Measurements from ENCODE around the gene ANXA2.

The ANXA2 gene

DNA sequence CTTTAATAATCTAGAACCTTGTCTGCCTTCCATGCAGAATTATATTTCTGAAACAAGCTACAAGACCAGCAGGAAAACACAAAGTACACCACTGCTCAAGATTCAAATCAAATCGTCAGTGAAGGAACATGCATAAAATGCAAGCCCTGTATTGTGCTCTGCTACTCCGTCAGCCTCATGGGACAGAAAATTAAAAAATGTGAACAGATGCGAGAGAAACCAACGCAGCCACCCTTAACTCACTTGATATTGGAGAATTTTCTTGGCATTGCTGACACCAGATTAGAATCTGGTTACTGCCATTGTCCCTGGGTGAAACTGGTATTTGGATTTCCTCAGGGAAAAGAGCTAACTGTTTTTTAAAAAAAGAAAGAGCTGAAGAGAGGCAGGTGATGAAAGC lies 23.6 kb downstream of the ANXA2 start:
- Histone ChIP-seq H3K27ac (ENCODE audit: low read length) (no peak overlapping the region), H3K36me3 (ENCODE audit: control insufficient read depth, low read depth, low read length) (no peaks in the 10 kb centered on the region), H3K9me3 (ENCODE audit: control insufficient read depth, low read depth, low read length) (no peaks in the 10 kb centered on the region), H3K4me3 (ENCODE audit: low read length) (no peak overlapping the region), H3K4me1 (ENCODE audit: control insufficient read depth, low read depth, low read length) (peaks cover 8% of the 10 kb centered on the region), H3K27me3 (ENCODE audit: control insufficient read depth, insufficient read depth, low read length) (peaks cover 24% of the 10 kb centered on the region), H3K9ac (ENCODE audit: low read length) (no peak overlapping the region)

DNA sequence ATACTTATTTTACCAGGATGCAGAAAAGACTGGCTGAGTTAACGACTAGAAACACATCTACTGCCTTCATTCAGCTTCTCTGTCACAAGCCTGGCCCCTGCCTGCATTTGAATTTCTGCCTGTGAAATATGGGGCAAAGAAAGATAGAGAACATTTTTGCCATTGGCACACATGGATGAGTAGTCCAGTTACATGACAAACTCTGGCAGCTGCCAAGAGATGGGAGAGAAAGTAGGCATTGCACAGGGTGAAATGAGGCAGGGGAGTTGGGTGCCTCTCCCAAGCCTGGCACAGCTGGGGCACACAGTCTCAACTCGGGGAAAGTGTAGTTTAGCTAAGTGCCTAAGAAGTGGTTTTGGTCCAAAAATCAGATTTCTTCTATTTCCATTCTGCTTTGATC lies 24.0 kb downstream of the ANXA2 start:
- no peaks in the 10 kb centered on the region for H3K36me3 ChIP-seq (ENCODE audit: control insufficient read depth, low read depth, low read length)
- H3K27me3 ChIP-seq (ENCODE audit: control insufficient read depth, insufficient read depth, low read length) = peaks cover 28% of the 10 kb centered on the region
- H3K4me1 ChIP-seq (ENCODE audit: control insufficient read depth, low read depth, low read length) = peaks cover 8% of the 10 kb centered on the region
- no peaks in the 10 kb centered on the region for H3K9me3 ChIP-seq (ENCODE audit: control insufficient read depth, low read depth, low read length)
- no peak overlapping the region for H3K27ac ChIP-seq (ENCODE audit: low read length)
- H3K4me3 ChIP-seq (ENCODE audit: low read length) = no peak overlapping the region
- H3K9ac ChIP-seq (ENCODE audit: low read length) = no peak overlapping the region

DNA sequence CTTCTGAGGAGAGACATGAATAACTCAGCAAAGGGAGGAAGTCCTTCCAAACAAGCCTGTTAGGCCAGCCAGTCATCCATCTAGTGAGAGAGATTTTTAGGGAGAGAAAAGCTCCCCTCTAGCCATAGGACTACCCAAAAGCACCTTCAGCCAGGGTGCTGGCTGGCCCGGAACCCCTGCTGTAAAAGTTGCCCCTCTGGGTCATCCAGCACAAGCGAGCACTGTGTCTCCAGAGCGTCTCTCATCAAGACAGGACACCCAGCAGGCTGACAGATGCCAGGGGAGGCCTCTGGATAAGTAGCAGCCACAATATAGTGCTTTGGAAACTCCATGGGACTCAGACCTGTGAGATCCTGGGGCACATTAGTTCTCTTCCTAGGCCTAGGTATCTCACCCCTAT lies 24.5 kb downstream of the ANXA2 start:
- Histone ChIP-seq H3K27me3 (ENCODE audit: control insufficient read depth, insufficient read depth, low read length) (peaks cover 33% of the 10 kb centered on the region), H3K9ac (ENCODE audit: low read length) (no peak overlapping the region), H3K4me1 (ENCODE audit: control insufficient read depth, low read depth, low read length) (peaks cover 9% of the 10 kb centered on the region), H3K36me3 (ENCODE audit: control insufficient read depth, low read depth, low read length) (no peaks in the 10 kb centered on the region), H3K9me3 (ENCODE audit: control insufficient read depth, low read depth, low read length) (no peaks in the 10 kb centered on the region), H3K27ac (ENCODE audit: low read length) (no peak overlapping the region), H3K4me3 (ENCODE audit: low read length) (no peak overlapping the region)

DNA sequence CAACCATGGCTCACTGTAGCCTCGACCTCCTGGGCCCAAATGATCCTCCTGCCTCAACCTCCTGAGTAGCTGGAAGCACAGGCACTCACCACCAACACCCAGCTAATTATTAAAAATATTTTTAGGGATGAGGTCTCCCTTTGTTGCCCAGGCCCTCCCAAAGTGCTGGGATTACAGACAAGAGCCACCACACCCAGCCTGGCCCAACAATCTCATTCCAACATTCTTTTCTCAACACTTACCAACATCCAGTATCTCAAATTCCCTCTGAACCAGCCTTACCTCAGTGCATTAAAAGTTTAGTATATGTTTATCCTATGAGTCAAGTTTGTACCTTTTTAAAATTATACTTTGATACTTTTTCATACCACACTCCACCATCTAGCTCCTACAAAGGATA lies 25.0 kb downstream of the ANXA2 start:
- Histone ChIP-seq H3K9ac (ENCODE audit: low read length) (no peak overlapping the region), H3K9me3 (ENCODE audit: control insufficient read depth, low read depth, low read length) (no peaks in the 10 kb centered on the region), H3K4me3 (ENCODE audit: low read length) (no peak overlapping the region), H3K27me3 (ENCODE audit: control insufficient read depth, insufficient read depth, low read length) (peaks cover 34% of the 10 kb centered on the region), H3K36me3 (ENCODE audit: control insufficient read depth, low read depth, low read length) (no peaks in the 10 kb centered on the region), H3K27ac (ENCODE audit: low read length) (no peak overlapping the region), H3K4me1 (ENCODE audit: control insufficient read depth, low read depth, low read length) (peaks cover 11% of the 10 kb centered on the region)

DNA sequence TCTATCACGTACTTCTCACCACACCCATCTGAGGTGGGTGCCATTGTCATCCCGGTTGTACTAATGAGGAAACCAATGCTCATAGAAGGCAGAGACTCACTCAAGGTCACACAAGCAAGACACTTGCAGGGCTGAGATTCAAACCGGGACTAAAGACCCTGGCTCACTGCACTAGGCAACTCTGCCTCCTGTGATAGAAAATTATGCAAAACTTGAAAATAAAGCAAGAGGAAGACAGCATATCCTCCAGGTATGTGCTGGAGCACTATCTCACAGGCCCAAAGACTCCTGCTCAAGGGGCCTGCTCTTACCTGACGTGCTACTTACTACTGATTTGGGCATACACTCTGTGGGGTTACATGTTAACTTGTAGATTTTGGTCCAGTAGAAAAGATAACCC lies 25.6 kb downstream of the ANXA2 start:
- Histone ChIP-seq H3K4me3 (ENCODE audit: low read length) (no peak overlapping the region), H3K9ac (ENCODE audit: low read length) (no peak overlapping the region), H3K36me3 (ENCODE audit: control insufficient read depth, low read depth, low read length) (no peaks in the 10 kb centered on the region), H3K9me3 (ENCODE audit: control insufficient read depth, low read depth, low read length) (no peaks in the 10 kb centered on the region), H3K27ac (ENCODE audit: low read length) (no peak overlapping the region), H3K4me1 (ENCODE audit: control insufficient read depth, low read depth, low read length) (peaks cover 11% of the 10 kb centered on the region), H3K27me3 (ENCODE audit: control insufficient read depth, insufficient read depth, low read length) (peaks cover 34% of the 10 kb centered on the region)

DNA sequence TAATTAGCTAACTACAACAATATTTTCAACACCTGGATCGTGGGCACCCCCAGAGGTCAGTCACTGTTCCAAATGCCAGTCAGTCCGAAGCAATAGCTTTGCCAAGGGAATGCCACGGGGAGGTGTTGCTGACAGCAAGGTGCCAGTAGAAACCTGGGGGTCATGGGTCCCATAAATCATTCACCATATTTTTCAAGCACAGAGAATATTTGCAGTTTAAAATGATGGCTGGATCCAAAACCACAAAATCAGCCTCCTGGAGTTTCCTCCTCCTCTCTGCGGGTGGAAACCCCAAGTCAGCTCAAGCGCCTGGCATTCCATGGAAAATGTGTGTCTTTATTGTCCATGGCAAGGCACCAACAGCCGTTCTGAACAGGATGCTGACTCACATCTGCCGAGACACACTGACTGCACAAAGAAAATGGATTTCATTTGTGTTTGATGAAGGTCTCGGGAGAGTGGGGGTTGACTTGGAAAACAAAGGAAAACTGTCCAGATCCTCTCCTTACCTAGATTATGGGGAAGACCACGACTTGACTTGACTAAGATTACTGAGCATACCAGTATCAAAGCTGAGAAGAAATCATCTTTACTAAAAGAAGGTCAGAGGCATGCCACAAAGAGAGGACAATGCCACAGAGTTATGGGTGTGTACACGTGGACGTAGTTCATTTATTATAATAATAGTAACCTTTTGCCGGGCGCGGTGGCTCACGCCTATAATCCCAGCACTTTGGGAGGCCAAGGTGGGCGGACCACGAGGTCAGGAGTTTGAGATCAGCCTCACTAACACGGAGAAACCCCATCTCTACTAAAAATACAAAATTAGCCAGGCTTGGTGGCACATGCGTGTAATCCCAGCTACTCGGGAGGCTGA lies 26.4 kb downstream of the ANXA2 start:
- peaks cover 11% of the 10 kb centered on the region for H3K4me1 ChIP-seq (ENCODE audit: control insufficient read depth, low read depth, low read length)
- H3K9me3 ChIP-seq (ENCODE audit: control insufficient read depth, low read depth, low read length) = no peaks in the 10 kb centered on the region
- no peak overlapping the region for H3K4me3 ChIP-seq (ENCODE audit: low read length)
- H3K36me3 ChIP-seq (ENCODE audit: control insufficient read depth, low read depth, low read length) = no peaks in the 10 kb centered on the region
- H3K9ac ChIP-seq (ENCODE audit: low read length) = no peak overlapping the region
- no peak overlapping the region for H3K27ac ChIP-seq (ENCODE audit: low read length)
- H3K27me3 ChIP-seq (ENCODE audit: control insufficient read depth, insufficient read depth, low read length) = peaks cover 34% of the 10 kb centered on the region

DNA sequence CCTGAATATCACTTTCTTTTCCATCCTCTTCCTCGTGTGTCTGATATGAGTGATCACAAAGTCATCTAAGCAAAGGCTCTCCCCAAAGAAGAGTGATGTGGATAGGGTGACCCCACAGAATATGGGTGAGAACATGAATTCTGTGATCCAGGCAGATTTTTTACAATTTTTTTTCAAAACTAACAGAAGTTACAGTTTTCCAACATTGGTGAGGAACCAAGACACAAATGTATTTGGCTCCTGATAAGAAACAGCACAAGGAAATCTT lies 27.0 kb downstream of the ANXA2 start:
- peaks cover 11% of the 10 kb centered on the region for H3K4me1 ChIP-seq (ENCODE audit: control insufficient read depth, low read depth, low read length)
- no peak overlapping the region for H3K4me3 ChIP-seq (ENCODE audit: low read length)
- H3K9ac ChIP-seq (ENCODE audit: low read length) = no peak overlapping the region
- no peaks in the 10 kb centered on the region for H3K9me3 ChIP-seq (ENCODE audit: control insufficient read depth, low read depth, low read length)
- H3K27me3 ChIP-seq (ENCODE audit: control insufficient read depth, insufficient read depth, low read length) = peaks cover 34% of the 10 kb centered on the region
- no peaks in the 10 kb centered on the region for H3K36me3 ChIP-seq (ENCODE audit: control insufficient read depth, low read depth, low read length)
- H3K27ac ChIP-seq (ENCODE audit: low read length) = no peak overlapping the region

DNA sequence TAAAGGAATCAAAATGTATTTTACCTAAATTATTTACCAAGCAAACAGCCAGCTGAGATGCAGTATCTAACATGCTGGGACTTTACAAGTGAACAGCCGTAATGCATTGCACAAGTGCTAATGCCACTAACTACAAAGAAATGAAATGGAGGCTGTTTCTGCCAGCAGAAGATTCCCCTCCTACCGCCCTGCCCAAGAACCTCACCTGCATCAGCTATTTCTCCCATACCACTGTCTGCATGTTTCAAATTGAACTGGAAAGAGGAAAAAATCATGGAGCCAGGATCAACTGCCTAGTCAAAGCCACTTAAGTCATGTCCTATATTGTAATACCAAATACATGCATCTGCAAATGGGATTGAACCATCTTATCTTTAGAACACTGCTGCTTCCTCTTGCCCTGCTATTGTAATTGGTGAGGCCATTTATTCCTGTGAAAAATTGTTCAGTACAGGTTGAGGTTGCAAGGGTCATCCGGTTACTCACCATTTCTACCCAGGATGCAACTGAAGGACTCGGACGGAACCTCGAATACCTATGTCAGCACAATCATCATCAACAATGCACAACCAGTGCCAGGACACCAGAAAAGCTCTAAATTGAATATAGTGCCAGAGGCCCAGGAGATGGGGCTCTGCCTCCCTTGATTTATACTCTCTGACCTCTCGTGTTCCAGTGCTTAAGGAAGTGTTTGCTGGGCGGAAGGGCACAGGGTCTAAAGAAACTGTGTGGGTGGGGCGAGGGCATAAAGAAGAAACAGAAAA lies 27.5 kb downstream of the ANXA2 start:
- H3K9me3 ChIP-seq (ENCODE audit: control insufficient read depth, low read depth, low read length) = no peaks in the 10 kb centered on the region
- peaks cover 11% of the 10 kb centered on the region for H3K4me1 ChIP-seq (ENCODE audit: control insufficient read depth, low read depth, low read length)
- H3K27me3 ChIP-seq (ENCODE audit: control insufficient read depth, insufficient read depth, low read length) = peaks cover 34% of the 10 kb centered on the region
- no peak overlapping the region for H3K4me3 ChIP-seq (ENCODE audit: low read length)
- no peaks in the 10 kb centered on the region for H3K36me3 ChIP-seq (ENCODE audit: control insufficient read depth, low read depth, low read length)
- H3K27ac ChIP-seq (ENCODE audit: low read length) = no peak overlapping the region
- H3K9ac ChIP-seq (ENCODE audit: low read length) = no peak overlapping the region

DNA sequence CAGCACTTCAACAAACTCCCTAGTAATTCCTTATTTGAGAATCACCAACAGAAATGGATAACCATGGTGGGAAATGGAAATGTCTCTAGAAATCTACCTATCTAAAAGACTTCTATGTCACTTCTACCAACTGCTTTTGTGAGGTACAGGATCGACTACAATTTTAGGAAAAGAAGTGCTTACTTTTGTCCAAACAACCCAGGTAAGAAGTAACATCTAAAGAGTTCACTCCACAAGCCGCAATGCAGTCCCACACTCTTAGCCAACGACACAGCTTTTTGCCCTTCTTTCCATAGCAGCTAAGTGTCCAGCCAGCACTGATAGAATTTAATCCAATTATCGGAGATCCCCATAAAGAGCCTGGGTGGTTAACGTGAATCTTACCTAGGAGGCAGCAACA lies 28.1 kb downstream of the ANXA2 start:
- Histone ChIP-seq H3K36me3 (ENCODE audit: control insufficient read depth, low read depth, low read length) (no peaks in the 10 kb centered on the region), H3K27me3 (ENCODE audit: control insufficient read depth, insufficient read depth, low read length) (peaks cover 34% of the 10 kb centered on the region), H3K9me3 (ENCODE audit: control insufficient read depth, low read depth, low read length) (no peaks in the 10 kb centered on the region), H3K9ac (ENCODE audit: low read length) (no peak overlapping the region), H3K27ac (ENCODE audit: low read length) (no peak overlapping the region), H3K4me1 (ENCODE audit: control insufficient read depth, low read depth, low read length) (peaks cover 8% of the 10 kb centered on the region), H3K4me3 (ENCODE audit: low read length) (no peak overlapping the region)

DNA sequence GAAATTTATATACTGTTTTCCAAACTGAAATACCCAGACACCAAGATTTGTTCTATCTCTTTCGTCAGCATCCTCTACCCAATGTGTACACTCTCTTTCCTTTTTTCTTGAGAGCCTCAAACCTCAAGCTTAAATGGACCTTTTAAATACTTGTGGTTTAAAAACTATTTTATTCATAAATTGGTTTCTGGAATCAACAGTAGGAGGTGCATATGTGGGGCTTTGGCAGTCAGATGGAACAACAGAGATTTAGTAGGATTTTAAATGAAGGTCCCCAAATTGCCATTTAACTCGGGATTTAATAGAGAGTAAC lies 33.2 kb downstream of the ANXA2 start:
- Histone ChIP-seq H3K36me3 (ENCODE audit: control insufficient read depth, low read depth, low read length) (peaks cover 3% of the 10 kb centered on the region), H3K9ac (ENCODE audit: low read length) (no peak overlapping the region), H3K27ac (ENCODE audit: low read length) (no peak overlapping the region), H3K4me3 (ENCODE audit: low read length) (no peak overlapping the region), H3K4me1 (ENCODE audit: control insufficient read depth, low read depth, low read length) (peaks cover 2% of the 10 kb centered on the region), H3K27me3 (ENCODE audit: control insufficient read depth, insufficient read depth, low read length) (peaks cover 14% of the 10 kb centered on the region), H3K9me3 (ENCODE audit: control insufficient read depth, low read depth, low read length) (no peaks in the 10 kb centered on the region)

DNA sequence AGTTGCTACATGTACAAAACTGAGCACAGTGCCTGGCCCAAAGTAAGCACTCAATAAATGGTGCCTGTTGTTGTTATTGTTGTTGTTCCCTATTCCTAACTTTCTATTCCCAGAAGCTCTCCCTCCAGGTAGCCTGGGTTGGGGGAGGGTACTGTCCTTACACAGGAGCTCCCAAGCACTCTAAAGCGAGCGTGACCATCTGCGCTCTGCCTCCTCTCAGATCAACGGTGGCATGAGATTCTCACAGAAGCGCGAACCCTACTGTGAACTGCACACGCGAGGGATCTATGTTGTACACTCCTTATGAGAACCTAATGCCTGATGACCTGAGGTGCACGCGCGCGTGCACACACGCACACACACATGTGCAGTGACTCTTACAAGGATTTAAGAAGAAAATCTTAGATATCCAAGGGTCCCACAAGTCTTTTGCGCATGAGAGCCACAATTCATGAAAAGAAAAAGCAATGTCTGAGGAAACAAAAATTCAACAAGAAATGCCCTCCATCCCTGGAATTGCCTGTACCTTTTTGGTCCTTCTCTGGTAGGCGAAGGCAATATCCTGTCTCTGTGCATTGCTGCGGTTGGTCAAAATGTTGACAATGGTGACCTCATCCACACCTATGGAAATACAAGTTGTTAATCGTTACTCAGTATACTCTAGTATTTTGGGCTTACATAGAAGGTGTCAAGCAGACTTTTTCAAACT lies 33.7 kb downstream of the ANXA2 start:
- no peak overlapping the region for H3K9ac ChIP-seq (ENCODE audit: low read length)
- H3K36me3 ChIP-seq (ENCODE audit: control insufficient read depth, low read depth, low read length) = peaks cover 3% of the 10 kb centered on the region
- H3K27me3 ChIP-seq (ENCODE audit: control insufficient read depth, insufficient read depth, low read length) = peaks cover 9% of the 10 kb centered on the region
- H3K27ac ChIP-seq (ENCODE audit: low read length) = no peak overlapping the region
- H3K9me3 ChIP-seq (ENCODE audit: control insufficient read depth, low read depth, low read length) = no peaks in the 10 kb centered on the region
- H3K4me1 ChIP-seq (ENCODE audit: control insufficient read depth, low read depth, low read length) = peaks cover 2% of the 10 kb centered on the region
- no peak overlapping the region for H3K4me3 ChIP-seq (ENCODE audit: low read length)

Measured in iPS-18a (cell line).